ENCODE measurements around the gene VWA5B1. TPM values are rescaled to one million over a fixed set of nuclear protein-coding genes. Genes with fewer than 3 reads are reported as not detected.

Gene VWA5B1
- total and polyA plus RNA-seq, 2 of the 8 experiments (the other 6 are each of a cell fraction or from before 2014, with no cell fraction given) = 0.54 to 2.3 TPM

DNA sequence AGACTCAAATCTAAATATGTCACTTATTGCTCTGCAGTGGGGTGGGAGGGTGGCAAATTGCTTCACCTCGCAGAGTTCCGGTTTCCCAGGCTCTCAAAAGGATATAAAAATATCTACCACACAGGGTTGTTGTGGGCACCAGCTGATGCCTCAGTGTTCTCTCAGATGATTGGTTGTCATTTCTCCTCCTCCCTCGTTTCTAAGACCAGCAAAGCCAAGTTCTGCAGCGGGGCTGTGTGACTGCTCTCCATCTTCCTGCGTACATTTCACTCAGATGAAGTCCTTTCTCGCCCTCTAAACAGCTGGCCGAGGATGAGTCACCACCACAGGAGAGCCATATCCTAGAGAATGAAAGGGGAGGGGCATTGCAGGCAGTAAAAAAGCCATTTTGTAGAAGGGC lies 35.0 kb upstream of the VWA5B1 start (continued):
- TF ChIP-seq, protein P1, sequence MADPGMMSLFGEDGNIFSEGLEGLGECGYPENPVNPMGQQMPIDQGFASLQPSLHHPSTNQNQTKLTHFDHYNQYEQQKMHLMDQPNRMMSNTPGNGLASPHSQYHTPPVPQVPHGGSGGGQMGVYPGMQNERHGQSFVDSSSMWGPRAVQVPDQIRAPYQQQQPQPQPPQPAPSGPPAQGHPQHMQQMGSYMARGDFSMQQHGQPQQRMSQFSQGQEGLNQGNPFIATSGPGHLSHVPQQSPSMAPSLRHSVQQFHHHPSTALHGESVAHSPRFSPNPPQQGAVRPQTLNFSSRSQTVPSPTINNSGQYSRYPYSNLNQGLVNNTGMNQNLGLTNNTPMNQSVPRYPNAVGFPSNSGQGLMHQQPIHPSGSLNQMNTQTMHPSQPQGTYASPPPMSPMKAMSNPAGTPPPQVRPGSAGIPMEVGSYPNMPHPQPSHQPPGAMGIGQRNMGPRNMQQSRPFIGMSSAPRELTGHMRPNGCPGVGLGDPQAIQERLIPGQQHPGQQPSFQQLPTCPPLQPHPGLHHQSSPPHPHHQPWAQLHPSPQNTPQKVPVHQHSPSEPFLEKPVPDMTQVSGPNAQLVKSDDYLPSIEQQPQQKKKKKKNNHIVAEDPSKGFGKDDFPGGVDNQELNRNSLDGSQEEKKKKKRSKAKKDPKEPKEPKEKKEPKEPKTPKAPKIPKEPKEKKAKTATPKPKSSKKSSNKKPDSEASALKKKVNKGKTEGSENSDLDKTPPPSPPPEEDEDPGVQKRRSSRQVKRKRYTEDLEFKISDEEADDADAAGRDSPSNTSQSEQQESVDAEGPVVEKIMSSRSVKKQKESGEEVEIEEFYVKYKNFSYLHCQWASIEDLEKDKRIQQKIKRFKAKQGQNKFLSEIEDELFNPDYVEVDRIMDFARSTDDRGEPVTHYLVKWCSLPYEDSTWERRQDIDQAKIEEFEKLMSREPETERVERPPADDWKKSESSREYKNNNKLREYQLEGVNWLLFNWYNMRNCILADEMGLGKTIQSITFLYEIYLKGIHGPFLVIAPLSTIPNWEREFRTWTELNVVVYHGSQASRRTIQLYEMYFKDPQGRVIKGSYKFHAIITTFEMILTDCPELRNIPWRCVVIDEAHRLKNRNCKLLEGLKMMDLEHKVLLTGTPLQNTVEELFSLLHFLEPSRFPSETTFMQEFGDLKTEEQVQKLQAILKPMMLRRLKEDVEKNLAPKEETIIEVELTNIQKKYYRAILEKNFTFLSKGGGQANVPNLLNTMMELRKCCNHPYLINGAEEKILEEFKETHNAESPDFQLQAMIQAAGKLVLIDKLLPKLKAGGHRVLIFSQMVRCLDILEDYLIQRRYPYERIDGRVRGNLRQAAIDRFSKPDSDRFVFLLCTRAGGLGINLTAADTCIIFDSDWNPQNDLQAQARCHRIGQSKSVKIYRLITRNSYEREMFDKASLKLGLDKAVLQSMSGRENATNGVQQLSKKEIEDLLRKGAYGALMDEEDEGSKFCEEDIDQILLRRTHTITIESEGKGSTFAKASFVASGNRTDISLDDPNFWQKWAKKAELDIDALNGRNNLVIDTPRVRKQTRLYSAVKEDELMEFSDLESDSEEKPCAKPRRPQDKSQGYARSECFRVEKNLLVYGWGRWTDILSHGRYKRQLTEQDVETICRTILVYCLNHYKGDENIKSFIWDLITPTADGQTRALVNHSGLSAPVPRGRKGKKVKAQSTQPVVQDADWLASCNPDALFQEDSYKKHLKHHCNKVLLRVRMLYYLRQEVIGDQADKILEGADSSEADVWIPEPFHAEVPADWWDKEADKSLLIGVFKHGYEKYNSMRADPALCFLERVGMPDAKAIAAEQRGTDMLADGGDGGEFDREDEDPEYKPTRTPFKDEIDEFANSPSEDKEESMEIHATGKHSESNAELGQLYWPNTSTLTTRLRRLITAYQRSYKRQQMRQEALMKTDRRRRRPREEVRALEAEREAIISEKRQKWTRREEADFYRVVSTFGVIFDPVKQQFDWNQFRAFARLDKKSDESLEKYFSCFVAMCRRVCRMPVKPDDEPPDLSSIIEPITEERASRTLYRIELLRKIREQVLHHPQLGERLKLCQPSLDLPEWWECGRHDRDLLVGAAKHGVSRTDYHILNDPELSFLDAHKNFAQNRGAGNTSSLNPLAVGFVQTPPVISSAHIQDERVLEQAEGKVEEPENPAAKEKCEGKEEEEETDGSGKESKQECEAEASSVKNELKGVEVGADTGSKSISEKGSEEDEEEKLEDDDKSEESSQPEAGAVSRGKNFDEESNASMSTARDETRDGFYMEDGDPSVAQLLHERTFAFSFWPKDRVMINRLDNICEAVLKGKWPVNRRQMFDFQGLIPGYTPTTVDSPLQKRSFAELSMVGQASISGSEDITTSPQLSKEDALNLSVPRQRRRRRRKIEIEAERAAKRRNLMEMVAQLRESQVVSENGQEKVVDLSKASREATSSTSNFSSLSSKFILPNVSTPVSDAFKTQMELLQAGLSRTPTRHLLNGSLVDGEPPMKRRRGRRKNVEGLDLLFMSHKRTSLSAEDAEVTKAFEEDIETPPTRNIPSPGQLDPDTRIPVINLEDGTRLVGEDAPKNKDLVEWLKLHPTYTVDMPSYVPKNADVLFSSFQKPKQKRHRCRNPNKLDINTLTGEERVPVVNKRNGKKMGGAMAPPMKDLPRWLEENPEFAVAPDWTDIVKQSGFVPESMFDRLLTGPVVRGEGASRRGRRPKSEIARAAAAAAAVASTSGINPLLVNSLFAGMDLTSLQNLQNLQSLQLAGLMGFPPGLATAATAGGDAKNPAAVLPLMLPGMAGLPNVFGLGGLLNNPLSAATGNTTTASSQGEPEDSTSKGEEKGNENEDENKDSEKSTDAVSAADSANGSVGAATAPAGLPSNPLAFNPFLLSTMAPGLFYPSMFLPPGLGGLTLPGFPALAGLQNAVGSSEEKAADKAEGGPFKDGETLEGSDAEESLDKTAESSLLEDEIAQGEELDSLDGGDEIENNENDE (IDR thresholded peaks at IDR 0.05; ENCODE audit: insufficient replicate concordance, low read length) = no peak
- TF ChIP-seq KDM1A (IDR thresholded peaks at IDR 0.05; ENCODE audit: borderline replicate concordance, low read length) = no peak
- TF ChIP-seq KDM4A (IDR thresholded peaks at IDR 0.05; ENCODE audit: low read depth, low read length, severe bottlenecking) = no peak
- no peak for TF ChIP-seq SAP30 (IDR thresholded peaks at IDR 0.05; ENCODE audit: insufficient read depth, insufficient replicate concordance, low read length)

Measured in H1 (cell line).